ENCODE measurements around the gene GIMAP4. TPM values are rescaled to one million over a fixed set of nuclear protein-coding genes. Genes with fewer than 3 reads are reported as not detected.
"Not testable (repeated sequence)": the region's sequence is repeated elsewhere in the genome, so short reads cannot be mapped to it uniquely, and the experiment has no call there.

The GIMAP4 gene
- total RNA-seq, 4 donors from 2014 or later = 5.1 to 38.0 (median 14.6) TPM

DNA sequence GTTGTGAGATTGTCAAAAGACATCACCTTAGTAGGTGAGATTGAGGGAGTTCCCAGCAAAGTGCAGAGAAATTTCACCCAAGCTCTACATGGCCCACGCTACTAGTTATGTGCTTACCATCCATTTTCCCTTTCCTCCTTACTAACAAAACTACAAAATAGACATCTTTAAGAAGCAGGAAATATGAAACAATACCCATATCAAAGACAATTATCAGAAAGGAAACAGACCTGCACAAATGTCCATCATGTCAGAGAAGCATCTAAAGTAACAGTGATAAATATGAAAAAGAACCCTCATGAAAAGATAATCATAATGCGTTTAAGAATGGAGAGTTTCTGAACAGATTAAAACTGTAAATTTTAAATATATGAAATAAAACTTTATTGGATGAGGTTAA lies 28.2 kb downstream of the GIMAP4 start:
- TF ChIP-seq CTCF (IDR thresholded peaks at IDR 0.05) (no peak), POLR2A (IDR thresholded peaks at IDR 0.05) (no peak)

DNA sequence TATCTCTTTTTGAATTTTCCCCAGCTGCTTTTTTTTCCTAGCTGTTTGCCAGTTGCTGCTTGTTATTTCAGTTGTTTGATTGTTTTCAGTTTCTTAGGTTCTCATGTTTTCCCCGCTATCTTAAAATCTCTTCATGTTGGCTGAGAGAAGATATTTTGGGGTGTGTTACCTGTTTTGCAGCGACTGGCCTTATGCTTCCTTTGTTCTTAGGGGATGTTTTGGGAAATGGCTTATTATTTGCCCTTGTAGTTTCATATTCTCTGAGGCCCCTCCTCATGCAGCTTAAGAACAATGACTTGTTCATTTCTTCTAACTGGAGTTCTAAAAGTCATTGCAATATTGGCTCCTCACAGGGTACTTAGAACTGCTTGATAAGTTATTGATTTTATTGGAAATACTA lies 36.4 kb downstream of the GIMAP4 start:
- not testable (repeated sequence) for H3K27me3 ChIP-seq, DNase-seq, H3K4me1 ChIP-seq, H3K36me3 ChIP-seq, H3K27ac ChIP-seq, H3K4me3 ChIP-seq, H3K9me3 ChIP-seq

More for the DNA sequence above, 28.2 kb downstream of the GIMAP4 start:
- H3K27me3 ChIP-seq = no peaks in the 10 kb centered on the region
- H3K4me3 ChIP-seq = no peak overlapping the region
- no peaks in the 10 kb centered on the region for H3K4me1 ChIP-seq
- DNase-seq = no peak
- no peaks in the 10 kb centered on the region for H3K36me3 ChIP-seq
- no peaks in the 10 kb centered on the region for H3K9me3 ChIP-seq
- H3K27ac ChIP-seq = no peak overlapping the region

DNA sequence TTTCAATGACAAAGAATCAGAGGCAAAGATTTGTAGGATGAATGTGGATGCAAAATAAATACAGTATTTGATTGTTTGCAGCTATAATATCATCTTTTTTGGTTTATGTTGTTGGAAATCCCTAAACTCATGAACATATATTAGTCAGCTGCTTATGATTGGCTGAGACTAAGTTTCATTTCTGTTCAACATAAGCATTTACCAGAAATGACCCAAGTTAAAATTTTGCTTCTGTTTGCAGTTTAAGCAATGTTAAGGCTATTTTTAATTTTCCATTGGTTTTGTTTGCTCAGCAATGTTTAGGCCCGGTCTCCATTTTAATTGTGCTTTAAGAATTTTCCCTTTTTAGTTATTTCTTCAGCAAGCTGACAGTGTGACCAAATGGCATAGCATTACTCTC lies 43.0 kb downstream of the GIMAP4 start:
- Histone ChIP-seq H3K4me3 (no peak overlapping the region), H3K9me3 (no peaks in the 10 kb centered on the region), H3K27ac (no peak overlapping the region), H3K27me3 (no peaks in the 10 kb centered on the region), H3K4me1 (no peaks in the 10 kb centered on the region), H3K36me3 (no peaks in the 10 kb centered on the region)
- TF ChIP-seq CTCF (IDR thresholded peaks at IDR 0.05) (no peak), POLR2A (IDR thresholded peaks at IDR 0.05) (no peak)
- no peak for DNase-seq

GRCh38 chr7:150612925-150613324 lies 45.7 kb downstream of the GIMAP4 start:
- no peak overlapping the region for H3K27ac ChIP-seq
- TF ChIP-seq POLR2A (IDR thresholded peaks at IDR 0.05) = no peak
- no peak for TF ChIP-seq CTCF (IDR thresholded peaks at IDR 0.05)
- no peaks in the 10 kb centered on the region for H3K9me3 ChIP-seq
- no peak overlapping the region for H3K4me3 ChIP-seq
- H3K27me3 ChIP-seq = no peaks in the 10 kb centered on the region
- H3K4me1 ChIP-seq = no peaks in the 10 kb centered on the region
- DNase-seq = no peak
- no peaks in the 10 kb centered on the region for H3K36me3 ChIP-seq

DNA sequence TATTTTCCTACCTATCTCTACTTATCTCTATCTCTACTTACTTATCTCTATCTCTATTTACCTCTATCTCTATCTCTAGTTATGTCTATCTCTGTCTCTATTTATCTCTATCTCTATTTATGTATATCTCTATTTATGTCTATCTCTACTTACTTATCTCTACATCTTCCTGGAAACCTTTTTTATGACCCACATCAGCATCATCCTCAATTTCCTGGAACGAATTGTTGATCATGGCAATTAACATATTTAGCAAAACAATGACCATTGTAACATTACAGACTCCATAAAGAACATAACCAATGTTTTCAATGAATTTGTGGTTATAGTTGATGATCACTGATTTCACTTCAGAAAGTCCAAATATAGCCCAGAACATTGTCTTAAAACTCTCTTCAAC lies 46.7 kb downstream of the GIMAP4 start:
- Histone ChIP-seq H3K9me3 (no peaks in the 10 kb centered on the region), H3K4me1 (no peaks in the 10 kb centered on the region), H3K36me3 (no peaks in the 10 kb centered on the region), H3K27ac (no peak overlapping the region), H3K27me3 (no peaks in the 10 kb centered on the region), H3K4me3 (no peak overlapping the region)
- DNase-seq = no peak
- TF ChIP-seq POLR2A (IDR thresholded peaks at IDR 0.05) (no peak), CTCF (IDR thresholded peaks at IDR 0.05) (no peak)

DNA sequence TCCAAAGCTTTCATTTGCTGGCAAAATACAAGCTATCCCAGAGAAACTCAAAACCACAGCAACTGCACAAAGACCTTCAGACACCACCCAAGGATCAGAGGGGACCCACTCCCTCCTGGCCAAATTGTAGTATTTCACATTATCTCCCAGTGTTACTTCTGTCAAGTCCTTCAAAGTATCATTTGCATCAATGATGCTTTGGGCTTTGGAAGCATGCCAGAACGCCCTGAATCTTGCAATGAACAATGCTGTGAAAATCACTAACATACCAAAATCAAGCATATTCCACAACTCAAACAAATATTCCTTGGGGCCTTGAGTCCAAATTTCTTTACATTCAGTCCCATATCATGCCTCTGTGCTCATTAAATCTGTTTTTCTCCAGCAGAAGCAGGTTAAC lies 47.2 kb downstream of the GIMAP4 start:
- H3K4me3 ChIP-seq, H3K9me3 ChIP-seq, H3K27ac ChIP-seq, DNase-seq, H3K4me1 ChIP-seq, H3K36me3 ChIP-seq, H3K27me3 ChIP-seq: not testable (repeated sequence)

DNA sequence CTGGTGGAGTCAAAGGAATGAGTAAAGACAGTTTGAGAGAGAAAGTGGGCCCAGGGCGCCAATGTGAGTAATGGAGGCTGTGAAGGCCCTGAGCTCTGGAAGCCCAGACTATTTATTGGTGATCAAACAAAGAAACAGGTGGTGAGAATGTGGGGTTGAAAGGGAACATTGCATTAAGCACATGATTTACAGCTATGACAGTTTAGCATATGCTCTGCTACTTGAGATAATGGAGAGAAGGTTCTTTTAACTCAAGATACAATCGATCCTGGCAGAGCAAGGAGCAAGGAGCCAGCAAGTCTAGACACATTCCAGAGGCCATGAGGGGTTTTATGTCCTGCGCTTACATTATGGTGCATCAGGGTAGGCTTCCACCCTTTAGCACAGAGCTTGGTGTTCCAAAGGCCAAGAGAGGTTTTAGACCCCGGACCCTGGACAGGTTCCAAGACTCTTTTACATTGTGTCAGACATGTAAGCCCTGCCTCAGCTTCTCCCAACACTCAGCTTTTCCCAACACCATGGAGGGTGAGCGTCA lies 48.1 kb downstream of the GIMAP4 start:
- H3K9me3 ChIP-seq, H3K27ac ChIP-seq, H3K4me1 ChIP-seq, H3K36me3 ChIP-seq, DNase-seq, H3K27me3 ChIP-seq, H3K4me3 ChIP-seq: not testable (repeated sequence)
